Measurements from ENCODE around the gene CLEC18C.
"Not testable (repeated sequence)": the region's sequence is repeated elsewhere in the genome, so short reads cannot be mapped to it uniquely, and the experiment has no call there.

CLEC18C gene

GRCh38 chr16:70223216-70223615 is 49.6 kb downstream of the CLEC18C start:
- H3K4me1 Mint-ChIP-seq (ENCODE audit: low read depth); H3K27ac Mint-ChIP-seq; H3K9me3 Mint-ChIP-seq; H3K4me3 Mint-ChIP-seq; H3K27me3 Mint-ChIP-seq (ENCODE audit: low read depth): not testable (repeated sequence)
- H3K36me3 Mint-ChIP-seq (ENCODE audit: low read depth) = peaks cover 17% of the 10 kb centered on the region

GRCh38 chr16:70223971-70224513 is 50.5 kb downstream of the CLEC18C start:
- peaks cover 17% of the 10 kb centered on the region for H3K36me3 Mint-ChIP-seq (ENCODE audit: low read depth)
- H3K4me1 Mint-ChIP-seq (ENCODE audit: low read depth); H3K4me3 Mint-ChIP-seq; H3K27me3 Mint-ChIP-seq (ENCODE audit: low read depth); H3K9me3 Mint-ChIP-seq: not testable (repeated sequence)
- H3K27ac Mint-ChIP-seq = peak overlapping the region; percentile 16

GRCh38 chr16:70224645-70225044 is 51.1 kb downstream of the CLEC18C start:
- H3K9me3 Mint-ChIP-seq; H3K27ac Mint-ChIP-seq; H3K4me1 Mint-ChIP-seq (ENCODE audit: low read depth); H3K27me3 Mint-ChIP-seq (ENCODE audit: low read depth); H3K4me3 Mint-ChIP-seq: not testable (repeated sequence)
- H3K36me3 Mint-ChIP-seq (ENCODE audit: low read depth) = peaks cover 13% of the 10 kb centered on the region

- not testable (repeated sequence) for H3K9me3 Mint-ChIP-seq; H3K4me3 Mint-ChIP-seq; H3K36me3 Mint-ChIP-seq (ENCODE audit: low read depth); H3K27ac Mint-ChIP-seq; H3K27me3 Mint-ChIP-seq (ENCODE audit: low read depth); H3K4me1 Mint-ChIP-seq (ENCODE audit: low read depth)
These were observed 51.8 kb downstream of the CLEC18C start for GRCh38 chr16:70225430-70225829.

GRCh38 chr16:70226024-70226423 is 52.4 kb downstream of the CLEC18C start:
- H3K4me3 Mint-ChIP-seq; H3K4me1 Mint-ChIP-seq (ENCODE audit: low read depth); H3K27me3 Mint-ChIP-seq (ENCODE audit: low read depth); H3K36me3 Mint-ChIP-seq (ENCODE audit: low read depth); H3K9me3 Mint-ChIP-seq; H3K27ac Mint-ChIP-seq: not testable (repeated sequence)

GRCh38 chr16:70231831-70232230 is 58.2 kb downstream of the CLEC18C start:
- not testable (repeated sequence) for H3K27me3 Mint-ChIP-seq (ENCODE audit: low read depth); H3K4me3 Mint-ChIP-seq; H3K9me3 Mint-ChIP-seq; H3K27ac Mint-ChIP-seq; H3K4me1 Mint-ChIP-seq (ENCODE audit: low read depth)
- peaks cover 12% of the 10 kb centered on the region for H3K36me3 Mint-ChIP-seq (ENCODE audit: low read depth)

All from T-helper 1 cell treated with Interleukin-12 subunit alpha and Interleukin-12 subunit beta and Interleukin-4 antibody, amounts not matched to agents 30 μg/mL and 1 μg/mL, for 36 hours (primary cell).